ENCODE measurements around the gene CBLB. TPM values are rescaled to one million over a fixed set of nuclear protein-coding genes. Genes with fewer than 3 reads are reported as not detected.
A peak's percentile ranks its signal among the peaks of the same experiment; 100 is the strongest.

The CBLB gene
- total RNA-seq, 2 donors from 2014 or later: 31.1 to 40.5 TPM

DNA sequence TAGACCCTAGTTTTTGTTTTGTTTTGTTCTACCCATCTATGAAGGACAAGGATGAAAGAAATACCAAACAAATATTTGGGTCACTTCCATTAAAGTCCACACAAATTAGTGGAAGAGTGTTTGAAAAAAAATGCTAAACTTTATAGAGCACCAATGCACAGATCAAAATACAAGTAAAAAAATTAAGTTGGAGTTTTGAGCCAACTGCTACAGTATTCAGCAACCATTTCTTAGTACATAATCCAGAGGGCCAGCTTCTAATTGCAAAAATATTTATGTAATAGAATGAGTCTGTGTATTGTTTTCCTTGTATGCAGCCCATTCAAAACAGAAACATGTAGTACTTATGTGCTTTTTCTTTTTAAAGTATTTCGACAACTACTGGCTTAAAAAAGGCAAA is 121.1 kb downstream of the CBLB start:
- intact Hi-C loops (cut with DNase I): no loop called here
- peaks cover 0 to 2% of the 10 kb centered on the region in 2 donors for H3K36me3 ChIP-seq (replicated peaks in 1 of 2; ENCODE audit: insufficient read depth in 1 of 2, low read depth in 2 of 2)
- no peaks in the 10 kb centered on the region for H3K9me3 ChIP-seq
- H3K27me3 ChIP-seq: no peaks in the 10 kb centered on the region
- WGBS, 2 donors: 82 to 93% methylated on average over 1 of the region's 1 CpG
- H3K27ac ChIP-seq: no peak overlapping the region
- TF ChIP-seq CTCF (IDR thresholded peaks at IDR 0.05): no peak
- TF ChIP-seq POLR2A (IDR thresholded peaks at IDR 0.05): no peak
- no peak overlapping the region for H3K4me3 ChIP-seq
- peaks cover 6% of the 10 kb centered on the region for H3K4me1 ChIP-seq
- ATAC-seq (no peak), DNase-seq (no peak)

DNA sequence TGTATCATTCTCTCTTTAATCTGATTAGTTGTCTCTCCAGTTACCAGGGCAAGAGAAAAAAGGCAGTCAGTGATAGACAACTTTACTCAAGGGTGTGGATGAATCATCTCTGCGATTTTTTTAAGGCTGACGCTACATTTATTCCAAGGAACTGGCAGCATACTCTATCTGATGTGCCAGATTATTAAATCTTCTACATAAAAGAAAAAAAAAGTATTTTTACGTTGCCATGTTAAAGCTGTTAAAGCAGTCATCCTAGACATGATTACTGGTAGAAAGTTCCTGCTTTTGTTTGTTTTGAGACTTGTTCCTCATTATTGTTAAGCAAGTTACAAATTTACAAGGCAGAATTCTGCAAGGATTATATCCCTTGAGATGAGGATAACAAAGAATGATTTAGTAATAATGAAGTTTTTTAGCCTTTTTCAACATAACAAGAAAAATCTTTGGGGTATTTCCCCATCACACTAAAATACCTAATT is 121.7 kb downstream of the CBLB start:
- DNase-seq: no peak
- Histone ChIP-seq H3K9me3 (no peaks in the 10 kb centered on the region), H3K4me3 (no peak overlapping the region), H3K4me1 (peaks cover 6% of the 10 kb centered on the region), H3K27me3 (no peaks in the 10 kb centered on the region), H3K36me3 (replicated peaks in 1 of 2; ENCODE audit: insufficient read depth in 1 of 2, low read depth in 2 of 2) (peaks cover 0 to 2% of the 10 kb centered on the region in 2 donors), H3K27ac (no peak overlapping the region)
- peak; percentile 38 for ATAC-seq
- WGBS, 2 donors: 43 to 50% methylated on average over 3 of the region's 3 CpGs
- intact Hi-C loops (cut with DNase I): no loop called here
- TF ChIP-seq CTCF (IDR thresholded peaks at IDR 0.05): no peak
- no peak for TF ChIP-seq POLR2A (IDR thresholded peaks at IDR 0.05)

- DNase-seq (no peak), ATAC-seq (no peak)
- WGBS, 2 donors: 73 to 79% methylated on average over 3 of the region's 3 CpGs
- H3K27ac ChIP-seq: no peak overlapping the region
- no peaks in the 10 kb centered on the region for H3K9me3 ChIP-seq
- no peak overlapping the region for H3K4me3 ChIP-seq
- intact Hi-C loops (cut with DNase I): no loop called here
- peaks cover 0 to 2% of the 10 kb centered on the region in 2 donors for H3K36me3 ChIP-seq (replicated peaks in 1 of 2; ENCODE audit: insufficient read depth in 1 of 2, low read depth in 2 of 2)
- no peak for TF ChIP-seq POLR2A (IDR thresholded peaks at IDR 0.05)
- TF ChIP-seq CTCF (IDR thresholded peaks at IDR 0.05): no peak
- no peaks in the 10 kb centered on the region for H3K27me3 ChIP-seq
- H3K4me1 ChIP-seq: peaks cover 6% of the 10 kb centered on the region
These were observed 122.4 kb downstream of the CBLB start for GRCh38 chr3:105746231-105746996.

DNA sequence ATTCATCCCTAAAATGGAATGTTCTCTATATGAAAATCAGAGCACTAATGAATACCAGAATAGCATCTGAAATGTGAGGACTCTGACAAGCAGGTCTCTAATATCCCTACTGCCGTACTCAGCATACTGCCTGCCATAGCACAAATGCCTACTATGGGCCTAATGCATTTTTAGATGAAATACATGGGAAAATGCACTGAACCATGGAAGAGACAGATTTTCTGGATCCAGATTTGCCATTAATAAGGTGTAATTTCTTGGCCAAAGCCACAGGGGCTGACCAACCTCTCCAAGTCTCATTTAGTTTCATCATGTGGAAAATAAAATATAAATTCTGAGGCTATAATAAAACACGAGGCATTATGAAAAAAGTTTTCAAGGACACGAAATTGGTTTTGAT is 123.8 kb downstream of the CBLB start:
- intact Hi-C loops (cut with DNase I): no loop called here
- Histone ChIP-seq H3K4me1 (peaks cover 6% of the 10 kb centered on the region), H3K27ac (no peak overlapping the region), H3K36me3 (replicated peaks in 1 of 2; ENCODE audit: insufficient read depth in 1 of 2, low read depth in 2 of 2) (peaks cover 0 to 2% of the 10 kb centered on the region in 2 donors), H3K9me3 (no peaks in the 10 kb centered on the region), H3K27me3 (no peaks in the 10 kb centered on the region), H3K4me3 (no peak overlapping the region)
- DNase-seq (no peak), ATAC-seq (no peak)
- 84 to 89% methylated on average over 3 of the region's 3 CpGs for WGBS, 2 donors
- TF ChIP-seq POLR2A (IDR thresholded peaks at IDR 0.05): no peak
- TF ChIP-seq CTCF (IDR thresholded peaks at IDR 0.05): no peak

- H3K4me3 ChIP-seq: no peak overlapping the region
- 92 to 100% methylated on average over 1 of the region's 1 CpG for WGBS, 2 donors
- no peaks in the 10 kb centered on the region for H3K9me3 ChIP-seq
- ATAC-seq: no peak
- TF ChIP-seq CTCF (IDR thresholded peaks at IDR 0.05) (no peak), POLR2A (IDR thresholded peaks at IDR 0.05) (no peak)
- no peak overlapping the region for H3K27ac ChIP-seq
- no peak for DNase-seq
- peaks cover 6% of the 10 kb centered on the region for H3K4me1 ChIP-seq
- H3K27me3 ChIP-seq: no peaks in the 10 kb centered on the region
- H3K36me3 ChIP-seq (replicated peaks in 1 of 2; ENCODE audit: insufficient read depth in 1 of 2, low read depth in 2 of 2): peaks cover 0 to 2% of the 10 kb centered on the region in 2 donors
- intact Hi-C loops (cut with DNase I): no loop called here
These were observed 124.6 kb downstream of the CBLB start for GRCh38 chr3:105744202-105744601.
